ENCODE data around the gene CIRBP. TPM values are rescaled to one million over a fixed set of nuclear protein-coding genes. Genes with fewer than 3 reads are reported as not detected.

Gene CIRBP
- total RNA-seq, 1 experiment from 2014 or later: 66.6 TPM

GRCh38 chr19:1316466-1316865 lies 47.3 kb downstream of the CIRBP start:
- in situ Hi-C loops (cut with HindIII; ENCODE audit: low pct_unique_long_range_greater_than_20kb, low sequenced_read_pairs): no loop called here
- BruUV-seq (replicated peaks): no TSS peak
- Histone ChIP-seq H3K36me3 (ENCODE audit: control insufficient read depth, insufficient read depth, low read length) (no peaks in the 10 kb centered on the region), H3K27ac (ENCODE audit: low read length) (no peak overlapping the region), H3K4me1 (ENCODE audit: control insufficient read depth, insufficient read depth, low read length) (peaks cover 25% of the 10 kb centered on the region), H3K9me3 (ENCODE audit: control insufficient read depth, insufficient read depth, low read depth, low read length) (no peaks in the 10 kb centered on the region), H3K27me3 (ENCODE audit: control insufficient read depth, insufficient read depth, low read length) (no peaks in the 10 kb centered on the region), H3K4me3 (ENCODE audit: low read depth in 2 of 2, low read length in 2 of 2) (no peak overlapping the region)
- ATAC-seq (no peak), DNase-seq (ENCODE audit: low read depth, low spot score) (no peak)
- intact Hi-C loops (cut with micrococcal nuclease; ENCODE audit: unreplicated experiment): no loop called here
- POLR2A ChIA-PET: no interaction called here
- TF ChIP-seq, protein P1, sequence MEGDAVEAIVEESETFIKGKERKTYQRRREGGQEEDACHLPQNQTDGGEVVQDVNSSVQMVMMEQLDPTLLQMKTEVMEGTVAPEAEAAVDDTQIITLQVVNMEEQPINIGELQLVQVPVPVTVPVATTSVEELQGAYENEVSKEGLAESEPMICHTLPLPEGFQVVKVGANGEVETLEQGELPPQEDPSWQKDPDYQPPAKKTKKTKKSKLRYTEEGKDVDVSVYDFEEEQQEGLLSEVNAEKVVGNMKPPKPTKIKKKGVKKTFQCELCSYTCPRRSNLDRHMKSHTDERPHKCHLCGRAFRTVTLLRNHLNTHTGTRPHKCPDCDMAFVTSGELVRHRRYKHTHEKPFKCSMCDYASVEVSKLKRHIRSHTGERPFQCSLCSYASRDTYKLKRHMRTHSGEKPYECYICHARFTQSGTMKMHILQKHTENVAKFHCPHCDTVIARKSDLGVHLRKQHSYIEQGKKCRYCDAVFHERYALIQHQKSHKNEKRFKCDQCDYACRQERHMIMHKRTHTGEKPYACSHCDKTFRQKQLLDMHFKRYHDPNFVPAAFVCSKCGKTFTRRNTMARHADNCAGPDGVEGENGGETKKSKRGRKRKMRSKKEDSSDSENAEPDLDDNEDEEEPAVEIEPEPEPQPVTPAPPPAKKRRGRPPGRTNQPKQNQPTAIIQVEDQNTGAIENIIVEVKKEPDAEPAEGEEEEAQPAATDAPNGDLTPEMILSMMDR (IDR thresholded peaks at IDR 0.05): no peak
- TF ChIP-seq REST (IDR thresholded peaks at IDR 0.05; ENCODE audit: insufficient read depth in 1 of 2, low read depth in 2 of 2, low read length in 1 of 2): no peak
- no peak for TF ChIP-seq TCF7L2 (IDR thresholded peaks at IDR 0.05; ENCODE audit: low read depth, low read length)
- TF ChIP-seq POLR2AphosphoS5 (IDR thresholded peaks at IDR 0.05; ENCODE audit: low read depth, low read length): no peak
- TF ChIP-seq SIN3A (IDR thresholded peaks at IDR 0.05; ENCODE audit: borderline replicate concordance, insufficient read depth, low read depth, low read length): no peak
- CTCF ChIA-PET: interaction anchor here (0.6 to 0.7 kb wide), 3 partner anchors 17 to 365 kb away, joined by 3 to 4 read pairs (median 3); no protein-coding TSS in a partner anchor

- Histone ChIP-seq H3K27me3 (ENCODE audit: control insufficient read depth, insufficient read depth, low read length) (no peaks in the 10 kb centered on the region), H3K27ac (ENCODE audit: low read length) (no peak overlapping the region), H3K4me1 (ENCODE audit: control insufficient read depth, insufficient read depth, low read length) (peaks cover 16% of the 10 kb centered on the region), H3K4me3 (ENCODE audit: low read depth in 2 of 2, low read length in 2 of 2) (no peak overlapping the region), H3K9me3 (ENCODE audit: control insufficient read depth, insufficient read depth, low read depth, low read length) (no peaks in the 10 kb centered on the region), H3K36me3 (ENCODE audit: control insufficient read depth, insufficient read depth, low read length) (no peaks in the 10 kb centered on the region)
- POLR2A ChIA-PET: no interaction called here
- intact Hi-C loops (cut with micrococcal nuclease; ENCODE audit: unreplicated experiment) (no loop called here), in situ Hi-C loops (cut with HindIII; ENCODE audit: low pct_unique_long_range_greater_than_20kb, low sequenced_read_pairs) (no loop called here)
- BruUV-seq (replicated peaks): no TSS peak
- ATAC-seq (no peak), DNase-seq (ENCODE audit: low read depth, low spot score) (no peak)
- TF ChIP-seq SIN3A (IDR thresholded peaks at IDR 0.05; ENCODE audit: borderline replicate concordance, insufficient read depth, low read depth, low read length) (no peak), TCF7L2 (IDR thresholded peaks at IDR 0.05; ENCODE audit: low read depth, low read length) (no peak), REST (IDR thresholded peaks at IDR 0.05; ENCODE audit: insufficient read depth in 1 of 2, low read depth in 2 of 2, low read length in 1 of 2) (no peak), POLR2AphosphoS5 (IDR thresholded peaks at IDR 0.05; ENCODE audit: low read depth, low read length) (no peak)
- TF ChIP-seq, protein P1 (IDR thresholded peaks at IDR 0.05): no peak
- CTCF ChIA-PET: interaction anchor here (0.6 to 0.7 kb wide), 2 partner anchors 16 to 38 kb away, joined by 3 read pairs; no protein-coding TSS in a partner anchor
Observed at GRCh38 chr19:1317274-1318003, 48.3 kb downstream of the CIRBP start.

Data from Panc1 (cell line).